ENCODE data around the gene SURF2. TPM values are rescaled to one million over a fixed set of nuclear protein-coding genes. Genes with fewer than 3 reads are reported as not detected.

SURF2 gene
- total and polyA plus RNA-seq, 9 of the 15 experiments (the other 6 are each of a cell fraction or from before 2014, with no cell fraction given) = 5.5 to 82.5 (median 21.3) TPM

- TF ChIP-seq PRMT5 (CRISPR knock-in tag; IDR thresholded peaks at IDR 0.05) (no peak), TRIM28 (IDR thresholded peaks at IDR 0.05) (no peak), SPI1 (IDR thresholded peaks at IDR 0.05; ENCODE audit: borderline replicate concordance, low read depth, low read length) (no peak), LEF1 (IDR thresholded peaks at IDR 0.05) (no peak; the same call in 1 of the 2 replicates), HIVEP1 (CRISPR knock-in tag; IDR thresholded peaks at IDR 0.05) (peak; percentile 47; the same call in 1 of the 2 replicates), ZNF134 (CRISPR knock-in tag; conservative IDR thresholded peaks at IDR 0.05) (no peak), POLR2G (IDR thresholded peaks at IDR 0.05; ENCODE audit: low read depth, low read length) (peak; percentile 95), ZNF398 (CRISPR knock-in tag; IDR thresholded peaks at IDR 0.05) (no peak), CCNT2 (IDR thresholded peaks at IDR 0.05; ENCODE audit: borderline replicate concordance, extremely low read depth, insufficient read length, low read depth, low read length) (peak; percentile 97), ZNF41 (CRISPR knock-in tag; conservative IDR thresholded peaks at IDR 0.05) (no peak), MYNN (IDR thresholded peaks at IDR 0.05) (peak; percentile 56), MYNN (CRISPR knock-in tag; IDR thresholded peaks at IDR 0.05) (no peak), MAFK (IDR thresholded peaks at IDR 0.05; ENCODE audit: low read length) (no peak; the same call in 1 of the 2 replicates), HMG20A (CRISPR knock-in tag; conservative IDR thresholded peaks at IDR 0.05) (no peak), U2AF2 (optimal IDR thresholded peaks at IDR 0.05; ENCODE audit: low read depth, low read length) (no peak), HDAC6 (IDR thresholded peaks at IDR 0.05; ENCODE audit: low read depth, low read length) (no peak), CHD2 (IDR thresholded peaks at IDR 0.05; ENCODE audit: low read depth, low read length) (peak; percentile 37; the same call in 1 of the 2 replicates), ZBTB26 (CRISPR knock-in tag; IDR thresholded peaks at IDR 0.05) (no peak), ZSCAN32 (CRISPR knock-in tag; IDR thresholded peaks at IDR 0.05) (0 out of 2 replicates have a peak, but pooled peaks have one; percentile 34), NR2C2 (CRISPR knock-in tag; IDR thresholded peaks at IDR 0.05) (peak; percentile 60; the same call in 1 of the 2 replicates), NR2C2 (tag; IDR thresholded peaks at IDR 0.05) (peak; percentile 69; the same call in 1 of the 2 replicates), CEBPG (CRISPR knock-in tag; IDR thresholded peaks at IDR 0.05) (0 out of 2 replicates have a peak, but pooled peaks have one; percentile 4), CEBPG (tag; conservative IDR thresholded peaks at IDR 0.05 in 1 of 2, IDR thresholded peaks at IDR 0.05 in 1 of 2) (no peak), FOXP1 (CRISPR knock-in tag; IDR thresholded peaks at IDR 0.05) (peak; percentile 94), TCFL5 (CRISPR knock-in tag; conservative IDR thresholded peaks at IDR 0.05) (no peak)
- TF ChIP-seq, protein P1, sequence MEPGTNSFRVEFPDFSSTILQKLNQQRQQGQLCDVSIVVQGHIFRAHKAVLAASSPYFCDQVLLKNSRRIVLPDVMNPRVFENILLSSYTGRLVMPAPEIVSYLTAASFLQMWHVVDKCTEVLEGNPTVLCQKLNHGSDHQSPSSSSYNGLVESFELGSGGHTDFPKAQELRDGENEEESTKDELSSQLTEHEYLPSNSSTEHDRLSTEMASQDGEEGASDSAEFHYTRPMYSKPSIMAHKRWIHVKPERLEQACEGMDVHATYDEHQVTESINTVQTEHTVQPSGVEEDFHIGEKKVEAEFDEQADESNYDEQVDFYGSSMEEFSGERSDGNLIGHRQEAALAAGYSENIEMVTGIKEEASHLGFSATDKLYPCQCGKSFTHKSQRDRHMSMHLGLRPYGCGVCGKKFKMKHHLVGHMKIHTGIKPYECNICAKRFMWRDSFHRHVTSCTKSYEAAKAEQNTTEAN (CRISPR knock-in tag; IDR thresholded peaks at IDR 0.05) = 0 out of 2 replicates have a peak, but pooled peaks have one; percentile 53
Measured at GRCh38 chr9:133335924-133336811, 20.2 kb upstream of the SURF2 start, which contains the start of gene SURF6 (continued).
